ENCODE data around the gene NPFF.
"Not testable (repeated sequence)": the region's sequence is repeated elsewhere in the genome, so short reads cannot be mapped to it uniquely, and the experiment has no call there.

The NPFF gene

DNA sequence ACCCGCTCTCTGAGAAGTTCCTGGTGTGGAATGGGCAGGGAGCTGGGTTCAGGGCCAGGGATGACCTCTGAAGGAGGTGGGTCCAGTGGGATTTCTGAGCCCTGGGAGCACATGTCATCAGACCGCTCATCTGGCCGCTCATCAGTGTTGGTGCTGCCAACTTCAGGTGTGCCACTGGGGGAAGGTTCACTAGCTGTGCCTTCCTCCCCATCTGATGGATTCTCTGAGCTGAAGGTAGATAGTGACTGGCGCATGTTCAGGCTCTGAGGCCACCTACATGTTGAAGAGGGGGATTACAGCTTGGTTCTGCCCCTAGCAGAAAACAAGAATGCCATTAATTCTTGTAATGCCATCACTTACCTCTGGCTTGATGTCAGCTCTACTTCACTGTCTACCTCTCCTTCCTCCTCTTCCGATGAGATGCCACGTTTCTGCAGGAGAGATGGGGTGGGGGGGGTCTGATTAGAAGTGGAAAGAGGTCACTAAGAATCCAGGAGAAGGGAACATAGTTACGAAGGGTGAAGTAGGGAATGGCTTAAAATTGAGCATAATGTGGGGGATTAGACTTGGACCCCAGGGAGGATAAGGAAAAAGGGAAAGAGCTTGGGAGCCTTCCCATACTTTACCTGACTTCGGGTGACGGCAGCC, 25.2 kb downstream of the NPFF start:
- intact Hi-C loops (cut with DNase I) = no loop called here
- DNase-seq = peak in 1 of 10 donors; percentile 63

DNA sequence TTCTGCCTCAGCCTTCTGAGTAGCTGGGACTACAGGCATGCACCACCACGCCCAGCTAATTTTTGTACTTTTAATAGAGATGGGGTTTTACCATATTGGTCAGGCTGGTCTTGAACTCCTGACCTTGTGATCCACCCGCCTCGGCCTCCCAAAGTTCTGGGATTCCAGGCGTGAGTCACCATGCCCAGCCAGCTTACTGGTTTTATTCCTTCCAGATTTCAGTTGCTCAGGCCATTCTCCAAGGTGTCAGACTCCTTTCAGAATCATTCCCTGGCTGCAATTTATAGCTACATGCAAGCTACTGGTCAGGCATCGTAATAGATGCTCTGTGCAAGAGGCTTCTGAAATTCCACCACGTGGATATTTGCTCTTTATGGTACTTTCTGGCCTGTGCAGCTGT, 25.8 kb downstream of the NPFF start:
- DNase-seq; intact Hi-C loops (cut with DNase I): not testable (repeated sequence)

DNA sequence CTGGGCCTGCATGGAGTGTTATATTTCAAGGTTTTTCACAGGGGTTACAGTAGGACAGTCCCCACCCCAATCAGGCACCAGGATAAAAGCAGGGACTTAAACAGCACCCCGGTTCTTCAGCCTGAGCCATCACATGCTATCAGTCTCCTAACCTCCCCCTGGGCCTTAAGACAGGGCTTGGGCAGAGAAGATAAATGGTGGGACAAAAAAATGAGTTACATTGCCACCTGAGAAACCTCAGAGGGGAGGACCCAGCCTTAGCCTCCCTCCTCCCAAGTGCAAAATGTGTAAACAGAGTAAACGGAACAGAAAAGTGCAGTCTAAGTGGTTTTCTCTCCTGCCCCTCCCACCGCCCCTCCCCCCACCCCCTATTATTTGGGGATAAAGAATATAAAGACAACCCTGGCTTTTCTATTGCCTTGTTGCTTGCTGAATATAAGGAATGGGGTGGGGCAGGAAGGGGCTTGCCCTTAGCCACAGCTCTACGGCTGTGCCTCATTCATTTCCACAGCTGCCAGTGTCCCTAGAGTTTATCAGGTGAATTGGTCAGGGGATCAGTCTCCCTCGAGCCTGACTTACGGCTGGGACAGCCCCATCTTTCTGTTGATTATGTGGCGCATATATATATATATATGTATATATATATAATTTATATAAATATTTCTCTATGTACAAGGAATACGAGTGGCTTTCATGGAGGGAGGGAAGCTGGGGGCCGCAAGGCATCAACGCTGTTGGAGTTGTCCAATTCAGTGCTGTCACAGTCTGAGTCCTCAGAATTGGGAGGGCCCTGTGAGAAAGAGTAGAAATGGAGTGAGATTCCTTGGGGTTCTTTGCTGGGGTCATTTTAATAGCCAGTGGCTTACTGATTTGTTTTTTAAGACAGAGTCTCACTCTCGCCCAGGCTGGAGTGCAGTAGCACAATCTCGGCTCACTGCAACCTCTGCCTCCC, 26.5 kb downstream of the NPFF start:
- intact Hi-C loops (cut with DNase I) = no loop called here

DNA sequence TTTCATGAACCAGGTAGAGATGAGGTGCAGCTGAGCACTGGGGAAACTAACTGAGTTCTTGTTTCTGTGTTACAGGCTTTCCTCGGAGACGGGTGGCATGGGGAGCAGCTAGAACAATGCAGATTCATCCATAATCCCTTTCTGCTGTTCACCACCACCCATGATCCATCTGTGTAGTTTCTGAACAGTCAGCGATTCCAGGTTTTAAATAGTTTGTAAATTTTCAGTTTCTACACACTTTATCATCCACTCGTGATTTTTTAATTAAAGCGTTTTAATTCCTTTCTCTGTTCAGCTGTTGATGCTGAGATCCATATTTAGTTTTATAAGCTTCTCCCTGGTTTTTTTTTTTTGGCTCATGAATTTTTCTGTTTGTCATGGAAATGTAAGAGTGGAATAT, 28.0 kb downstream of the NPFF start:
- DNase-seq = no peak
- intact Hi-C loops (cut with DNase I) = no loop called here

More for the DNA sequence above, 26.5 kb downstream of the NPFF start:
- DNase-seq = no peak

DNA sequence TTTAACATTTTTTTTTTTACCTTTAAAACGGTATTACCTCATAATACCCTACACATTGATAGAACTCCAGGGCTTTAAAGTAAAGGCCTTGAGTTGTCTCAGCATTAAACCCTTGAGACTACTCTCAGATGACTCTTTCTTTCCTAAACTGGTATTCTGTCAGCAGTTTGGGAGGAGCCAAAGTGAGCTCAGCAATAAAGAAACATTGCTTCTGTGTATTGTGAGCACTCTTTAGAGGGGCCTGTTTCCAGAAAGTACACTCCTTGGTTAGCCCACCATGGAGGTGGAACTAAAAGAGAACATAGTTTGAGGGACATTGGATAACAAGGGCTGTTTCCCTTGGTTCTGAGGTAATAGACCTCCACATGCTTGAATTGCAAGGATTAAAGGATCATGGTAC, 28.4 kb downstream of the NPFF start:
- intact Hi-C loops (cut with DNase I) = no loop called here
- no peak for DNase-seq

DNA sequence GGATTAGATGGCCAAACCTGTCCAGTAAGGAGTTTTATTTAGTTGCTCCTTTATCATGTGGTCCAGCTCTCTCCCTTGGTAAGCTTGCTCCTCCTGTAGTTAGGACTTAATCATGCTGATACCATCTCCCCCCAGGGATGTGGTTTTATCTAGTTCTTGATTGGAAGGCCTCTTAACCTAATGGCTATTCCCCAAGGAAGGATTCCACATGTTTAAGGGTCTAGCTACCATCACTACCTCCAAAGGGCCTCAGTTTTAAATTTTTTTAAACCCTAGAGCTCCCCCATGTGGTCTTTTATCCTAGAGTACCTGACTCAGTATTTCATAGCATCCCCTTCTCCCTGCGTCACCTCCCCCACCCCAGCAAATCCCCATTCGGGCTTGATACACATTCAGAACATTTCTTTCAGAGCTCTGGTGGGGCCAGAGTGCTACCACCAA, 30.5 kb downstream of the NPFF start:
- no peak for DNase-seq

DNA sequence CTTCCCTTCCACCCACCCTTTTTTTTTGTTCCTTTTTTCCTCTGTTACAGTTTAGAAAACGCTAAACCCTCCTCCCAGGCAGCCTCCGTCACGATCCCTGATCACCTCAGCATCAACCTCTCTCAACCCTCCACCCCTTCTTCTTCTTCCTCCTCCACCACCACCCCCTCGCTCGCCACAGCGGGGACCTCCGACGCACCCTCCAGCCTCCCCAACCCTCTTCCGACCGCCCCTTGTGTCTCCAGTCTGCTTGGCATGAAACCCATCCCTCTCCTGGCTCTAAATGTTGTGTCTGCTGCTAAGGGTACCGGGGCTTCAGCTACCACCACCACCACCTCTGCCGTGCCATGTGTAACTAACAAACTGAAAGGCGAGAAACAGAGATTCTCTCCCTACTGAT, 32.5 kb downstream of the NPFF start:
- intact Hi-C loops (cut with DNase I) = no loop called here
- no peak for DNase-seq

More for the DNA sequence above, 30.5 kb downstream of the NPFF start:
- intact Hi-C loops (cut with DNase I) = no loop called here

DNA sequence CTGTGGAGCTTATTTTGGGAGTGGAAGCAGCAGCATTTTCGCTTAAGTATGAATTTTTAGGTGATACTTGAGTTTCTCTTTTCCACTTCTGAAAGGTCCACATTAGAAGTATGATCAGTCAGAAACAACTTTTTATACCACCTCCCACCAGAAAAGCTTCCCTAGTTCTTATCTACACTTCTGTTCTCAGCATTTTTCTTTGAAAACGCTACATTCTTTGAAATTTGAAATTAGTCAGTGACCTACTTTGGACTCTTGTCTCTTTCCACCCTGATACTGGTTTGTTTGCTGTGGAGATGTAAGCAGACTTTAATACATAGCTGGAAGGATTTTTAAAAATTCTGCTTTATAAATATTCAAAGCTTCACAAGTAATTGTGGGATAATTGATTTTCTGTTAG, 33.2 kb downstream of the NPFF start:
- intact Hi-C loops (cut with DNase I) = no loop called here
- no peak for DNase-seq

DNA sequence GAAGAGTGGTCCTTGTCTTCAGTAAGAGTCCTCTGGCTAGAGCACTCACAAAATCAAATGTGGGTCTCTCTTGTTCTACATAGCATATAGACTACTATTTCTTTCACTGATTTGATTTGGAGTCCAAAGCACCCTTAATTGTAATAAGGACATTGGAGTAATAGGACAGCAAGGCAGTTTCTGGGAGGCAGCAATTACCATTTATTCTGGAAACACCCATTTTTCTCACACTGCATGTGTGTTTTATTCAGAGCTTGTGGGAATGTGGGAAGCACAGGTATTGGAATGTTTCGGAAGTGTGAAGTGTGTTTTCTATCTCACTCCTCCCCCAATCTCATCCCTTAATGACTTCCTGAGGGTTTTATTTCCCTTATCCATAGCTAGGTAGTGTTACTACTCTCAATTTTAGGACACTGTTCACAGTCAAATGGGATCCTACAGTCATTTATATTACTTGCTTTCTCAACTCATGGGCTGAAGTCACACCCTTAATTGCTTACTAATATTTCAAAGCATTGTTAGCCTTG, 35.2 kb downstream of the NPFF start:
- no peak for DNase-seq
- intact Hi-C loops (cut with DNase I) = no loop called here

DNA sequence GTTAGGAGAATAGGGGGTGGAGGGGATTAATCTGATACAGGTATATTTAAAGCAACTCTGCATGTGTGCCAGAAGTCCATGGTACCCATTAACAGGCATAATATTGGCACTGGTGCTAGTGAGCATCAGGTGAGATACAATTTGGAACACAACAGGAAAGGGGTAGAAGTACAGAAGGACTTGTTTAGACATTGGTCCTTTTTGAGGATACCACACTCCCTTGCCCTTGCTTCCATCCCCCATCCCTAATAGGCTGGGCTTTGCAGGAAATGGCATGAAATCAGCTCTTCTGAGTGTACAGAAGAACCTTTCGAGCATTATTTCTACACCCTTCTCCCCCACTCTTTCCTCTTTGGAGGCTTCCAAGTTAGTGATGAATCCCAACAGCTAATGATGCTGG, 39.0 kb downstream of the NPFF start:
- intact Hi-C loops (cut with DNase I) = no loop called here
- DNase-seq = no peak

DNA sequence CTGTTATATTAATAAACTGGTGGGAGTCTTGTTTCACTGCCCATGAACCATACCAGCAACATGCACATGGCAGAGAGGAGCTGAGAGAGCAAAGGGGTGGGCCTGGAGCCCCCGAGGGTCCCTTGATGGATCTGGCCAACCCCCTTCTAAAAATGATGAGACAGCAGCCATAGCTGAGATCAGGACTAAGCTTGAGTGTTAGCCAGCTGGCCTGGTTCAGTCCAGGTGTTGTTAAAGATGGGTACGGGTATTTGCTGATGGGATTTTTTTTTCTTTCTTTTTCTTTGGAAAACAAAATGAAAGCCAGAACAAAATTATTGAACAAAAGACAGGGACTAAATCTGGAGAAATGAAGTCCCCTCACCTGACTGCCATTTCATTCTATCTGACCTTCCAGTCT, 39.4 kb downstream of the NPFF start:
- no peak for DNase-seq
- intact Hi-C loops (cut with DNase I) = no loop called here

DNA sequence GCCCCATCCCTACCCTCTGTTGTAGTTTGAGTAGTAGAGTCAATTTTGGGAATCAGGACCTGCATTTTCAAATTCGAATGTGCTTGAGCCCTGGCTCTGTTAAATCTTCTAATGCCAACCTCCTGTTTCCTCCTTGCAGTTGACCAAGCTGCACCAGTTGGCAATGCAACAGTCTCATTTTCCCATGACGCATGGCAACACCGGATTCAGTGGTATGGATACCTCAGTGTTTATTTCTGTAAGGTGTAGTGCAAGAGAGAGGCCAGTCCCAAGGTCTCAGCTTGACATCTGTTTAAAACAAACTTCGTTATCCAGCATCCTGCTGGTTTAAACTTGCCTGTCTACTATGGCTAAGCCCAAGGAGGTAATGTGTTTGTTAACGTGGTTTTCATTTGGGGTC, 40.2 kb downstream of the NPFF start:
- no peak for DNase-seq
- intact Hi-C loops (cut with DNase I) = no loop called here

DNA sequence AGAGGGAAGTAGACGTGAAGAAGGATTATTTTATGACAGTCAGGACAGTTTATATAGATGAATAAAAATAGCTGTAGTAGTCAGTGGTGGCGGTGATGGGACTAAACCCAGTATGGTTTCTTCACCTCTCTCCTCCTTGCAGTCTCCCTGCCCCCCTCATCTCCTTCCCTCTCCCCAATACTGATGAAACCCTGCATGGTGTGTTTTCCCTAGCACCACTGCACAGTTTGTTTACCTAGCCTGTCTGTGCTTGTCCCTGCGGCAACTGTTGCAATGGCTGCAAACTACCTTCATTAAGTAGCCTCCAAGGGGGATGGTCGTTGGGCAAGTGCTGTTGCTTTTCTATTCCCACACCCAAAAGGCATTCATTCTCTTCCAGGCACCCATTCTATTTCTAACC, 40.6 kb downstream of the NPFF start:
- intact Hi-C loops (cut with DNase I) = no loop called here
- no peak for DNase-seq

DNA sequence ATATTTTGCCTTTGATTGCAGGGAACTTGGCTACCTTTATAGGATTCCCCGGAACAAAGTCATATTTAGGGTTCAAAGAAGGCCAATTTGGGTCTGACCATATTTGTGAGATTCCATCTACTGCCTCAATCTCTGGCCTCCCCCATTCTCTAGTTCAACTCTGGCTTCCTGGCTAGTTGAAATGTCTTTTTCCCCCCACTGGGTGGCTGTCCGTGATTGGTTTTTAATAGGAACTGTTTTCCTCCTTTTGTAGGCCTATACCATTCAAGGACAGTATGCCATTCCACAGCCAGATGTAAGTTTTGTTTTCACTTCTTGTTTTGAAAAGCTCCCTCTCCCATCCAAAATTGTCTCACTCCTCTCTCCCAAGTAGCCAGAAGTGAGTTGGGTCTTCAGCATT, 41.6 kb downstream of the NPFF start:
- intact Hi-C loops (cut with DNase I) = no loop called here
- no peak for DNase-seq

DNA sequence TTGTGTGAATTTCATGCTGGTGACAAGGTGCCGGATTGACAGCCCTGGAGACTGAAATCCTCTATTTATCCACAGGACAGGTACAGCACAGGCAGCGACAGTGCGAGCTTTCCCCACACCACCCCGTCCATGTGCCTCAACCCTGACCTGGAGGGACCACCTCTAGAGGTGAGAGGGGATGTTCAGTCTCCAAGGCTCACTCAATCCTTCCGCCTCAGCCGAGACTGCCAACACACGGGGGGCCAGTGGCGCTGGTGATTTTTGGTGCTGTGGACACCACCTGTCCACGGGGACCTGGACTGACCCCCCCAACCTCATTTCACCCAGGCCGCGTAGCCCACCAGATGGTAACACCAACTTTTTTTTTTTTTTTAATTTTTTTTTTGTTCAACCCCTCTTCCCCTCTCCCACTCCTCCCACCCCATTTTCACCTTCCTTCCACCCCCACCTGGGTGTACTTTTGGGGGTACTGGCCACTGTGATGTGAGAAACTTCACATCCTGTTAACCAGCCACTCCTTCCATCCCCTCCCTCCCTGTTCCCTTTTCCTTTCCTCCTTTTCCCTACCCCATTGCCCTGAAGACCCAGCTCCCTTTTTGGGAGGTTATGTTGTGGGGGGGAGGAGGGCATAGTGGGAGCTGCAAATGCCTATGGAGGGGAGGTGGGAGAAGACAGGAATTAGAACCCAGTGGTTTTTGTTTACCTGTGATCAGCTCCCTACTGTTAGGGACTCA, 42.4 kb downstream of the NPFF start:
- no peak for DNase-seq
- intact Hi-C loops (cut with DNase I) = no loop called here

DNA sequence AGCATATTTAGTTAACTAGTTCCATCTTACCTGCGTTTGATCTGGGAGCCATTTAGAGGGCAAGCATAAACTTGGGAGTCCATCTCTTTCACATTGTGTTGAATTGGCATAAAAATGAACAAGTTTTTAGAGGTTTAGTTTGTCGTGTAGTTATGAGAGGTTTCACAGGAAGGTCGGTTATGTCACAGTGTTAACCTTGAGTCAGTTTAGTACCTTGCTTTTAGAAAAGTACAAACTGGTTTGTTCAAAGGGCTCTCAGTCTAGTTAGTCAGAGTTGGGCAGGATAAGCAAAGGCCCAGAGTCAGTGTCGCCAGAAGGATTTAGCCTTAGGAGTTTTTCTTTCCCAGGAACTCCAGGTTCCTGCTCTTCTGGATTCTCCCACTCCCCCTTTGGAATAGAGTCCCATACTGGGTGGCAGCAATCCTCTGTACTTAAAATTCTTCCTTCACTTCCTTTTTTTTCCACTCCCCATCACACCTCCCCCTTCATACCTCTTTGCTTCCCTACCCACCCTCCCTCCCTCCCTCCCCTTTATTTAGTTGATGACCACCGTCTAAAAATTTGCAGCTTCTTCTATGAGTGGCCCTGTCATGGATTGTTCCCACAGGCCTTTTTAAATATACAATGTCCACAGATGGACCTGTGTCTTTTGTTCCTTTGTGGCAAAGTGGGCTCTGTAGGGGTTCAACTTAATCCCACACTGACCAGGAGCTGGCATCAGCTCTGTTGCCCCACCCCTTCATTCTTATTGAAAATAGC, 43.3 kb downstream of the NPFF start:
- no peak for DNase-seq
- intact Hi-C loops (cut with DNase I) = no loop called here

DNA sequence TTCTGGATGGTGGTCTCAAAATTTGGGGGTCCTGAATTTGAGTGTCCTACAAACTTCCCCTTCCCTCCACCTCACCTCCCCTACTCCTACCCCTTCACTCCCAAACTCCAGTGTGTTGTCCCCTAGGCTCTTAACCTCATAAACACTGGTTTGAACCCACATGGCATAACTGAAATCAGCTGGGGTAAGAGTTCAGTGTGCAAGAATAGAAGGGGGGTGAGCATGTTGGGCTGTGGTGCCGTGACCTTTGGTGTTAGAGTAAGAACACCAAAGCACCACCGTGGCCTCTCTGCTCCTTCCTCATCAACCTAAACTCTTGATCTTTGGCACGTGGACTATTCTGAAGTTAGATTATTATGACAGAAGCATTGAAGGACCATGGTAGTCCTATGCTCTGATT, 44.3 kb downstream of the NPFF start:
- no peak for DNase-seq
- intact Hi-C loops (cut with DNase I) = no loop called here

DNA sequence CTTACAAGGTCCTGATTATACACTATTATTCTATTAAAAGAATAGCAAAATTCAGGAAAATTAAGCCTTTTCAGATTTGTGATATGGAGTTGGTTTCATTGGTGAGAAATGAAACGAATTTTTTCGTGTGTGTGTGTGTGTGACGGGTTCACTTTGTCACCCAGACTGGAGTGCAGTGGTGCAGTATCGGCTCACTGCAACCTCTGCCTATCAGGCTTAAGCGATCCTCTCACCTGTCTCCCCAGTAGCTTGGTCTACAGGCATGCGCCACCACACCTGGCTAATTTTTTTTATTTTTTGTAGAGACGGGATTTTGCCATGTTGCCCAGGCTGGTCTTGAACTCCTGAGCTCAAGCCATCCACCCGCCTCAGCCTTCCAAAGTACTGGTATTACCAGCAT, 45.7 kb downstream of the NPFF start:
- DNase-seq = no peak

DNA sequence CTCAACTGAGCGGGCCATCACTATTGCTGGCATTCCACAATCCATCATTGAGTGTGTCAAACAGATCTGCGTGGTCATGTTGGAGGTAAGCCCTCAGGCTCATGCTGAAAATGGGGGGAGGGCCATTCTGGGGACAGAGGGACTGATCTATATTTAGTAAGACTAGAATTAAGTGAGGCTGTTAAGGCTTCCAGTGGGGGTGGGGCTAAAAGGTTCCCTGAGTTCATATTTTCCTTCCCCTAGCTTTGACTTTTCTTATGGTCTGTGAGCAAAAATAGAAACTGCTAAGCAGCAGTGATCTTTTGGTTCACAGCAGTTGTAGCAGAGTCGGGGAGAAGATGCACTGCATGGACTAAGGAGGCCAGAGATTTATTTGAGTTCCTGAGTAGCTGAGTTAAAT, 46.2 kb downstream of the NPFF start:
- intact Hi-C loops (cut with DNase I) = no loop called here
- DNase-seq = no peak

More for the DNA sequence above, 45.7 kb downstream of the NPFF start:
- intact Hi-C loops (cut with DNase I) = no loop called here

DNA sequence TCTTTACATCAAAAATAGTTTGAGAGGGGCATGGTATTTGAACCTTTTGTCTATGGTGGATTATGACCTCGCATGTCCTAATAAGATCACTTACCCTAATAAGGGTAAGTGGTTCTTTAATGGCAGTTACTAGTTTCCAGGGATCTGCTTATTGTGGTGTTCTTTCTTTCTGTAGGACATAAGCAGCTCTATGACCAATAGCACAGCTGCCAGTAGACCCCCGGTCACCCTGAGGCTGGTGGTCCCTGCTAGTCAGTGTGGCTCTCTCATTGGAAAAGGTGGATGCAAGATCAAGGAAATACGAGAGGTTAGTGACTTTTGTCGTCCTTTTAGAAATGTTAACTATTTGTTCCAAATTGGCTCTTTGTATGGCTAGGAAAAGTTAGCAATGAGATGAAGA, 48.2 kb downstream of the NPFF start:
- DNase-seq = no peak
- intact Hi-C loops (cut with DNase I) = no loop called here
